DND-41 (cell line): ENCODE measurements around the gene MXD3.

Source experiments
- ATAC-seq: fragments of 200-7000 bp; cut with Tn5 transposase; 3 replicates; pipeline ENCODE4 v1.9.1; 2021; ENCODE audit warnings: low read depth; ENCODE audit not compliant: insufficient read depth
- DNase-seq: peaks from one replicate; pipeline ENCODE4 v3.0.0-alpha.2; 2020
- H2AFZ ChIP-seq: 2 replicates; pipeline ENCODE4 v1.6.0; 2012; ENCODE audit warnings: low read depth, low read length
- H3K27ac ChIP-seq: 2 replicates; pipeline ENCODE4 v1.5.1; 2012; ENCODE audit warnings: low read length, inconsistent platforms
- H3K27me3 ChIP-seq: fragments of 200-600 bp; sonication (generic); 2 replicates; pipeline ENCODE4 v1.6.0; 2012; ENCODE audit warnings: low read length, mild to moderate bottlenecking, inconsistent platforms; ENCODE audit not compliant: insufficient read depth, poor library complexity
- H3K36me3 ChIP-seq: 2 replicates; pipeline ENCODE4 v1.5.1; 2012; ENCODE audit warnings: low read length, inconsistent platforms; ENCODE audit not compliant: insufficient read depth
- H3K4me1 ChIP-seq: 2 replicates; pipeline ENCODE4 v1.5.1; 2012; ENCODE audit warnings: mild to moderate bottlenecking, low read length; ENCODE audit not compliant: insufficient read depth
- H3K4me2 ChIP-seq: 2 replicates; pipeline ENCODE4 v1.6.0; 2012; ENCODE audit warnings: mild to moderate bottlenecking, moderate library complexity, low read length, inconsistent platforms; ENCODE audit not compliant: insufficient read depth
- H3K4me3 ChIP-seq, 2 experiments: fragments of 200-600 bp in 1 of 2; shearing (Covaris generic) in 1 of 2; 2 replicates each; pipeline ENCODE4 v1.5.1; 2012 to 2016; ENCODE audit warnings: inconsistent platforms in 2 of 2, low read length in 2 of 2, mild to moderate bottlenecking in 2 of 2, low read depth in 1 of 2, moderate library complexity in 1 of 2
- H3K79me2 ChIP-seq: 2 replicates; pipeline ENCODE4 v1.6.0; 2012; ENCODE audit warnings: low read length, inconsistent platforms; ENCODE audit not compliant: insufficient read depth
- H3K9ac ChIP-seq: 2 replicates; pipeline ENCODE4 v1.6.0; 2012; ENCODE audit warnings: low read depth, mild to moderate bottlenecking, inconsistent platforms, low read length, moderate library complexity
- H3K9me3 ChIP-seq: 2 replicates; pipeline ENCODE4 v1.5.1; 2012; ENCODE audit warnings: low read length, moderate library complexity, mild to moderate bottlenecking, inconsistent platforms; ENCODE audit not compliant: insufficient read depth, severe bottlenecking
- H4K20me1 ChIP-seq: 2 replicates; pipeline ENCODE4 v1.6.0; 2012; ENCODE audit warnings: low read length; ENCODE audit not compliant: insufficient read depth
- EZH2 ChIP-seq: IDR thresholded peaks from 3 replicates; pipeline ENCODE4 v1.6.1; 2012; ENCODE audit warnings: borderline replicate concordance, low read depth, mild to moderate bottlenecking, moderate library complexity, low read length, inconsistent platforms; ENCODE audit not compliant: severe bottlenecking
- TF ChIP-seq, protein P1 (sequence below): IDR thresholded peaks from 2 replicates; pipeline ENCODE4 v1.5.1; 2012; ENCODE audit warnings: borderline replicate concordance, low read length, moderate library complexity, mild to moderate bottlenecking; ENCODE audit not compliant: poor library complexity, severe bottlenecking; ENCODE audit errors: extremely low read depth

MXD3 gene

DNA sequence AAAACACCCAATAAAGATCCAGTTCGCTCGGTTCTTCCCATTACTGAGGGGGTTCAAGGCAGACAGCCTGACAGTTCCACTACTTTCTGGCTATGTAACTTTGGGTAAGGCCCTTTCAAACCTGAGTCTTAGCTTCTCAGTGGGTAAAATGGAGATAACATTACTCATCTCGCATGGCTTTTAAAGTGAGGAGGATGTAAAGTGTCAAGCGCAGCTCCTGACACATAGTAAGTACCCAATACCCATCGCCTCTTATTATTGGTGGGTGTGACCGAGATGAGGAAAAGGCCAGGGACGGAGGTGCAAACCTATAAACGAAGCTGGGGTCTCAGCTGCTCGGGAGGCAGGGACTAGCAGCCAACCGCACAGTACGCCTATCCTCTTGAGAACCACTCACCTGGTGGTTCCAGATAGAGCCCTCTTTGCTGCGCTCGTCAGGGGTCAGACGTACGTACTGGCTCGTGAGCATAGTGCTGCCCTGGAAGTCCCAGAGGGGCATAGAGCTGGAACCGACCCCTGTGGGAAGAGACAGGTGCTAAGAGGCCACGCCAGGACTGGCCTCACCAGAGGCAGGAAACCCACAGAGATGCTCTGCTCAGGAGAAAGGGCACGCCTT, 39.2 kb upstream of the MXD3 start:
- ATAC-seq (no peak), DNase-seq (no peak)
- H4K20me1 ChIP-seq, result peaks cover 16% of the 10 kb centered on the region
- H3K4me3 ChIP-seq, result peak overlapping the region; percentile 75 to 89
- peak overlapping the region; percentile 95 for H3K27ac ChIP-seq
- TF ChIP-seq, protein P1, sequence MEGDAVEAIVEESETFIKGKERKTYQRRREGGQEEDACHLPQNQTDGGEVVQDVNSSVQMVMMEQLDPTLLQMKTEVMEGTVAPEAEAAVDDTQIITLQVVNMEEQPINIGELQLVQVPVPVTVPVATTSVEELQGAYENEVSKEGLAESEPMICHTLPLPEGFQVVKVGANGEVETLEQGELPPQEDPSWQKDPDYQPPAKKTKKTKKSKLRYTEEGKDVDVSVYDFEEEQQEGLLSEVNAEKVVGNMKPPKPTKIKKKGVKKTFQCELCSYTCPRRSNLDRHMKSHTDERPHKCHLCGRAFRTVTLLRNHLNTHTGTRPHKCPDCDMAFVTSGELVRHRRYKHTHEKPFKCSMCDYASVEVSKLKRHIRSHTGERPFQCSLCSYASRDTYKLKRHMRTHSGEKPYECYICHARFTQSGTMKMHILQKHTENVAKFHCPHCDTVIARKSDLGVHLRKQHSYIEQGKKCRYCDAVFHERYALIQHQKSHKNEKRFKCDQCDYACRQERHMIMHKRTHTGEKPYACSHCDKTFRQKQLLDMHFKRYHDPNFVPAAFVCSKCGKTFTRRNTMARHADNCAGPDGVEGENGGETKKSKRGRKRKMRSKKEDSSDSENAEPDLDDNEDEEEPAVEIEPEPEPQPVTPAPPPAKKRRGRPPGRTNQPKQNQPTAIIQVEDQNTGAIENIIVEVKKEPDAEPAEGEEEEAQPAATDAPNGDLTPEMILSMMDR, result no peak
- no peak for TF ChIP-seq EZH2
- H3K27me3 ChIP-seq, result no peaks in the 10 kb centered on the region
- H3K4me1 ChIP-seq, result peaks cover 44% of the 10 kb centered on the region
- H2AFZ ChIP-seq, result peak overlapping the region; percentile 91
- H3K9me3 ChIP-seq, result no peaks in the 10 kb centered on the region
- H3K79me2 ChIP-seq, result peaks cover 56% of the 10 kb centered on the region
- peaks cover 34% of the 10 kb centered on the region for H3K36me3 ChIP-seq
- peak overlapping the region; percentile 78 for H3K9ac ChIP-seq
- H3K4me2 ChIP-seq, result peak overlapping the region; percentile 96

- peak overlapping the region; percentile 78 for H3K9ac ChIP-seq
- no peak for ATAC-seq
These were observed 38.1 kb upstream of the MXD3 start for GRCh38 chr5:177349762-177350161.

DNA sequence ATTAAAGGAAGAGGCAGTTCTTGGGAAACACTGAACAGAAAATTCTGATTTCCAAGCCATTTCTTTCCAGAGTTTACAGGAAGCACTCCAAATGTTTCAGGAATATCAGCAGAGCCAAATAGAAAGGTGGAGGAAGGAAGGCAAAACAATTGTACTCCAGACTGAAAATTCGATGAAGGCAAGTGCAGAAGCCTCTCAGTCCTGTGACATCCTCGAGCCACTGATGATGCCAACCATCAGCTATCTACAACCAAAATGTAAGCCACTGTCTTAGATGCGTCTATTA, 37.6 kb upstream of the MXD3 start:
- peak overlapping the region; percentile 96 for H3K4me2 ChIP-seq
- H3K9ac ChIP-seq, result no peak overlapping the region
- peak overlapping the region in 1 of 2 experiments; percentile 21; a peak in 1 of 4 replicates for H3K4me3 ChIP-seq
- H4K20me1 ChIP-seq, result peaks cover 19% of the 10 kb centered on the region
- H2AFZ ChIP-seq, result no peak overlapping the region
- H3K79me2 ChIP-seq, result peaks cover 67% of the 10 kb centered on the region
- DNase-seq (no peak), ATAC-seq (no peak)
- H3K4me1 ChIP-seq, result peaks cover 44% of the 10 kb centered on the region
- peaks cover 41% of the 10 kb centered on the region for H3K36me3 ChIP-seq
- H3K9me3 ChIP-seq, result no peaks in the 10 kb centered on the region
- no peak overlapping the region for H3K27ac ChIP-seq
- TF ChIP-seq, protein P1, result no peak
- no peak for TF ChIP-seq EZH2
- H3K27me3 ChIP-seq, result no peaks in the 10 kb centered on the region

More at GRCh38 chr5:177349762-177350161, 38.1 kb upstream of the MXD3 start:
- H3K36me3 ChIP-seq, result peaks cover 40% of the 10 kb centered on the region
- H3K4me1 ChIP-seq, result peaks cover 44% of the 10 kb centered on the region
- H3K79me2 ChIP-seq, result peaks cover 64% of the 10 kb centered on the region
- no peaks in the 10 kb centered on the region for H3K27me3 ChIP-seq
- H2AFZ ChIP-seq, result no peak overlapping the region
- TF ChIP-seq EZH2, result no peak
- TF ChIP-seq, protein P1, result no peak
- no peak overlapping the region for H3K27ac ChIP-seq
- H3K4me3 ChIP-seq, result peak overlapping the region in 1 of 2 experiments; percentile 89; a peak in 2 of 4 replicates
- peaks cover 19% of the 10 kb centered on the region for H4K20me1 ChIP-seq
- DNase-seq, result no peak
- H3K9me3 ChIP-seq, result no peaks in the 10 kb centered on the region
- H3K4me2 ChIP-seq, result peak overlapping the region; percentile 96
